ENCODE data around the gene ACSS2. TPM values are rescaled to one million over a fixed set of nuclear protein-coding genes. Genes with fewer than 3 reads are reported as not detected.

The ACSS2 gene
- total and polyA plus RNA-seq, 10 of the 15 experiments (the other 5 are each of a cell fraction or from before 2014, with no cell fraction given): 2.8 to 37.2 (median 24.2) TPM

DNA sequence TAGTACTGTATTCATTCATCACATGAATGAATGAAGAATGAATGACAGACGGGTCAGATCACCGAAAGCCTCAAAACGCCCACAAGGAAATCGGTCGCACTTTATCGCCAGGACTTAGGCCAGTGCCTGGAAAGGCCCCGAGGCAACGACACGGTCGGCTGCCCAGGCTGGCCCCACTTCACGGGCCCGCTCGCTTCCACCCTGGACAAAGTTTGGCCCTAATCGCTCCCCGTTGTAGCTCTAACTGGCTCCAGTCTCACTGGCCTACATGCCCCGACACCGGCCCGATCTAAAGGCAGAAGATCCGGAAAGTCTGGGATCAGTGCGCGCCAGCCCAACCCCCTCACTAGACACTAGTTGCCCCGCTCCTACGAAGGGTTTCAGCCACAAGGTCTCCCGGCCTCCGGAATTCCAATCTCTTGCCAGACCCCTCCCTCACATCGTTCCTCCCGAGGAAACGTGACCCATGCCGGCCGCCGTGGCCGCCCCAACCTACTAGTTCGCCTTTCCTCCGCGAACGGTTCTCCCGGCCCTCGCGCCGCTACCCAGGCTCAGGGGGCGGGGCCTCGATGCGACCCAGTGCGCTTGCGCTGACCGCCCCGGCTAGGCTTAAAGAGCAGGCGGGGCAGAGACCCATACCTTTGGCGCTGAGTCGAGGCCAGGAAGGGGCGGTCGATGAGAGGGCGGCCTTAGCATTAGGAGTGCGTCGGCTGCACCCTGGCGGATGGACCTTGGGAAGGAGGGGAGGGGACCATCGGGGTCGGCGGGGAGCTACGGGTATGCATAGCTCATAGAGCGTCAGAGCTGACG, 79.0 kb downstream of the ACSS2 start, which contains the start of the genes GSS and MYH7B:
GSS (minus strand) TSS at position 576 of the 810 bp plus-strand sequence. CDS start 3,954 bp downstream, outside the sequence.
MYH7B (plus strand) TSS at position 638 of the 810 bp plus-strand sequence. CDS start 22,138 bp downstream, outside the sequence.
- Histone ChIP-seq H3K9ac (ENCODE audit: control insufficient read depth, insufficient read depth, low read length) (peak within 1 kb of the TSS; percentile 72), H3K79me2 (ENCODE audit: control insufficient read depth, insufficient read depth, low read length) (0 out of 2 replicates have a peak, but pooled peaks cover 2% of the 10 kb centered on the region), H3K4me2 (ENCODE audit: control insufficient read depth, insufficient read depth) (peak within 1 kb of the TSS; percentile 51), H4K20me1 (ENCODE audit: control insufficient read depth, insufficient read depth) (no peaks in the 10 kb centered on the region), H3K36me3 (ENCODE audit: control insufficient read depth in 2 of 2, insufficient read depth in 2 of 2, low read length in 1 of 2) (no peaks in the 10 kb centered on the region; a peak in 1 of 4 replicates), H3K27ac (ENCODE audit: control insufficient read depth, insufficient read depth) (peak within 1 kb of the TSS; percentile 74), H3K4me3 (peak within 1 kb of the TSS; percentile 86), H2AFZ (ENCODE audit: control insufficient read depth, low read depth, low read length) (peak within 1 kb of the TSS; percentile 65), H3K27me3 (replicated peaks in 1 of 2; ENCODE audit: control insufficient read depth in 2 of 2, insufficient read depth in 2 of 2, low read length in 1 of 2) (no peaks in the 10 kb centered on the region), H3K4me1 (ENCODE audit: control insufficient read depth, insufficient read depth, low read length) (peaks cover 8% of the 10 kb centered on the region), H3K9me3 (replicated peaks; ENCODE audit: control insufficient read depth, insufficient read depth, low read length) (no peaks in the 10 kb centered on the region)
- POLR2A ChIA-PET: interaction anchor here (1.4 to 1.7 kb wide), 2 partner anchors 79 to 80 kb away, joined by 6 to 8 read pairs; partner anchors contain the start of gene ACSS2
- FAIRE-seq (peak; percentile 98), DNase-seq (ENCODE audit: low read depth, low spot score) (peak; percentile 72), ATAC-seq (peak; percentile 95)
- WGBS (ENCODE audit: insufficient coverage, insufficient replicate concordance, low lambda C conversion rate, missing lambda C conversion rate): under 1% methylated on average over 57 of the region's 62 CpGs
- BruUV-seq (replicated peaks): TSS peak; percentile 85
- SMC1A ChIA-PET (ENCODE audit: uncharacterized antibody, unreplicated experiment): interaction anchor here (0.9 to 3.5 kb wide), 6 partner anchors 12 to 186 kb away, joined by 3 to 16 read pairs (median 3); no protein-coding TSS in a partner anchor
- RAD21 ChIA-PET (ENCODE audit: unreplicated experiment): interaction anchor here (0.5 to 6.2 kb wide), 5 partner anchors 75 to 192 kb away, joined by 3 to 71 read pairs (median 3); partner anchors contain the start of genes ACSS2, EDEM2, GGT7 and NCOA6
- CTCF ChIA-PET: interaction anchor here (0.6 to 5.9 kb wide), 11 partner anchors 68 to 141 kb away, joined by 3 to 99 read pairs (median 3); partner anchors contain the start of genes ACSS2 and GGT7
- in situ Hi-C loops (cut with MboI): loop anchor here (5.0 kb wide), 2 partner anchors 83 to 123 kb away; partner anchors contain the start of gene GGT7
- intact Hi-C loops (cut with micrococcal nuclease; ENCODE audit: unreplicated experiment): loop anchor here (1.0 to 5.0 kb wide), 2 partner anchors 79 to 252 kb away; partner anchors contain the start of gene ACSS2
- TF ChIP-seq NBN (IDR thresholded peaks at IDR 0.05) (peak; percentile 92), EGR1 (IDR thresholded peaks at IDR 0.05; ENCODE audit: borderline replicate concordance in 1 of 2, low read depth in 2 of 2, low read length in 2 of 2) (peak in 1 of 2 experiments; percentile 12; a peak in 1 of 3 replicates), TCF3 (IDR thresholded peaks at IDR 0.05; ENCODE audit: borderline replicate concordance, insufficient read depth, low read depth, low read length) (no peak), MXI1 (IDR thresholded peaks at IDR 0.05; ENCODE audit: low read depth, low read length) (peak; percentile 65), BACH1 (IDR thresholded peaks at IDR 0.05; ENCODE audit: borderline replicate concordance) (peak; percentile 18; the same call in 1 of the 2 replicates), SREBF2 (IDR thresholded peaks at IDR 0.05; ENCODE audit: low read length) (no peak), PAX5 (IDR thresholded peaks at IDR 0.05; ENCODE audit: borderline replicate concordance, low read depth, low read length) (peak; percentile 99)
- TF ChIP-seq, protein P1, sequence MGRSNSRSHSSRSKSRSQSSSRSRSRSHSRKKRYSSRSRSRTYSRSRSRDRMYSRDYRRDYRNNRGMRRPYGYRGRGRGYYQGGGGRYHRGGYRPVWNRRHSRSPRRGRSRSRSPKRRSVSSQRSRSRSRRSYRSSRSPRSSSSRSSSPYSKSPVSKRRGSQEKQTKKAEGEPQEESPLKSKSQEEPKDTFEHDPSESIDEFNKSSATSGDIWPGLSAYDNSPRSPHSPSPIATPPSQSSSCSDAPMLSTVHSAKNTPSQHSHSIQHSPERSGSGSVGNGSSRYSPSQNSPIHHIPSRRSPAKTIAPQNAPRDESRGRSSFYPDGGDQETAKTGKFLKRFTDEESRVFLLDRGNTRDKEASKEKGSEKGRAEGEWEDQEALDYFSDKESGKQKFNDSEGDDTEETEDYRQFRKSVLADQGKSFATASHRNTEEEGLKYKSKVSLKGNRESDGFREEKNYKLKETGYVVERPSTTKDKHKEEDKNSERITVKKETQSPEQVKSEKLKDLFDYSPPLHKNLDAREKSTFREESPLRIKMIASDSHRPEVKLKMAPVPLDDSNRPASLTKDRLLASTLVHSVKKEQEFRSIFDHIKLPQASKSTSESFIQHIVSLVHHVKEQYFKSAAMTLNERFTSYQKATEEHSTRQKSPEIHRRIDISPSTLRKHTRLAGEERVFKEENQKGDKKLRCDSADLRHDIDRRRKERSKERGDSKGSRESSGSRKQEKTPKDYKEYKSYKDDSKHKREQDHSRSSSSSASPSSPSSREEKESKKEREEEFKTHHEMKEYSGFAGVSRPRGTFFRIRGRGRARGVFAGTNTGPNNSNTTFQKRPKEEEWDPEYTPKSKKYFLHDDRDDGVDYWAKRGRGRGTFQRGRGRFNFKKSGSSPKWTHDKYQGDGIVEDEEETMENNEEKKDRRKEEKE (IDR thresholded peaks at IDR 0.05): no peak
- TF ChIP-seq, protein P2, sequence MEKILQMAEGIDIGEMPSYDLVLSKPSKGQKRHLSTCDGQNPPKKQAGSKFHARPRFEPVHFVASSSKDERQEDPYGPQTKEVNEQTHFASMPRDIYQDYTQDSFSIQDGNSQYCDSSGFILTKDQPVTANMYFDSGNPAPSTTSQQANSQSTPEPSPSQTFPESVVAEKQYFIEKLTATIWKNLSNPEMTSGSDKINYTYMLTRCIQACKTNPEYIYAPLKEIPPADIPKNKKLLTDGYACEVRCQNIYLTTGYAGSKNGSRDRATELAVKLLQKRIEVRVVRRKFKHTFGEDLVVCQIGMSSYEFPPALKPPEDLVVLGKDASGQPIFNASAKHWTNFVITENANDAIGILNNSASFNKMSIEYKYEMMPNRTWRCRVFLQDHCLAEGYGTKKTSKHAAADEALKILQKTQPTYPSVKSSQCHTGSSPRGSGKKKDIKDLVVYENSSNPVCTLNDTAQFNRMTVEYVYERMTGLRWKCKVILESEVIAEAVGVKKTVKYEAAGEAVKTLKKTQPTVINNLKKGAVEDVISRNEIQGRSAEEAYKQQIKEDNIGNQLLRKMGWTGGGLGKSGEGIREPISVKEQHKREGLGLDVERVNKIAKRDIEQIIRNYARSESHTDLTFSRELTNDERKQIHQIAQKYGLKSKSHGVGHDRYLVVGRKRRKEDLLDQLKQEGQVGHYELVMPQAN (conservative IDR thresholded peaks at IDR 0.05): peak; percentile 86; the same call in 1 of the 2 replicates
- TF ChIP-seq, protein P3, sequence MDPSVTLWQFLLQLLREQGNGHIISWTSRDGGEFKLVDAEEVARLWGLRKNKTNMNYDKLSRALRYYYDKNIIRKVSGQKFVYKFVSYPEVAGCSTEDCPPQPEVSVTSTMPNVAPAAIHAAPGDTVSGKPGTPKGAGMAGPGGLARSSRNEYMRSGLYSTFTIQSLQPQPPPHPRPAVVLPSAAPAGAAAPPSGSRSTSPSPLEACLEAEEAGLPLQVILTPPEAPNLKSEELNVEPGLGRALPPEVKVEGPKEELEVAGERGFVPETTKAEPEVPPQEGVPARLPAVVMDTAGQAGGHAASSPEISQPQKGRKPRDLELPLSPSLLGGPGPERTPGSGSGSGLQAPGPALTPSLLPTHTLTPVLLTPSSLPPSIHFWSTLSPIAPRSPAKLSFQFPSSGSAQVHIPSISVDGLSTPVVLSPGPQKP (IDR thresholded peaks at IDR 0.05; ENCODE audit: low read depth, low read length): peak; percentile 28; the same call in 1 of the 2 replicates
- TF ChIP-seq, protein P4, sequence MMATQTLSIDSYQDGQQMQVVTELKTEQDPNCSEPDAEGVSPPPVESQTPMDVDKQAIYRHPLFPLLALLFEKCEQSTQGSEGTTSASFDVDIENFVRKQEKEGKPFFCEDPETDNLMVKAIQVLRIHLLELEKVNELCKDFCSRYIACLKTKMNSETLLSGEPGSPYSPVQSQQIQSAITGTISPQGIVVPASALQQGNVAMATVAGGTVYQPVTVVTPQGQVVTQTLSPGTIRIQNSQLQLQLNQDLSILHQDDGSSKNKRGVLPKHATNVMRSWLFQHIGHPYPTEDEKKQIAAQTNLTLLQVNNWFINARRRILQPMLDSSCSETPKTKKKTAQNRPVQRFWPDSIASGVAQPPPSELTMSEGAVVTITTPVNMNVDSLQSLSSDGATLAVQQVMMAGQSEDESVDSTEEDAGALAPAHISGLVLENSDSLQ (IDR thresholded peaks at IDR 0.05): peak; percentile 87
- TF ChIP-seq, protein P5, sequence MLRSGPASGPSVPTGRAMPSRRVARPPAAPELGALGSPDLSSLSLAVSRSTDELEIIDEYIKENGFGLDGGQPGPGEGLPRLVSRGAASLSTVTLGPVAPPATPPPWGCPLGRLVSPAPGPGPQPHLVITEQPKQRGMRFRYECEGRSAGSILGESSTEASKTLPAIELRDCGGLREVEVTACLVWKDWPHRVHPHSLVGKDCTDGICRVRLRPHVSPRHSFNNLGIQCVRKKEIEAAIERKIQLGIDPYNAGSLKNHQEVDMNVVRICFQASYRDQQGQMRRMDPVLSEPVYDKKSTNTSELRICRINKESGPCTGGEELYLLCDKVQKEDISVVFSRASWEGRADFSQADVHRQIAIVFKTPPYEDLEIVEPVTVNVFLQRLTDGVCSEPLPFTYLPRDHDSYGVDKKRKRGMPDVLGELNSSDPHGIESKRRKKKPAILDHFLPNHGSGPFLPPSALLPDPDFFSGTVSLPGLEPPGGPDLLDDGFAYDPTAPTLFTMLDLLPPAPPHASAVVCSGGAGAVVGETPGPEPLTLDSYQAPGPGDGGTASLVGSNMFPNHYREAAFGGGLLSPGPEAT (IDR thresholded peaks at IDR 0.05; ENCODE audit: low read depth): peak; percentile 88

Measured in GM12878 (cell line).